ENCODE data around the gene COL4A1.

COL4A1 gene

GRCh38 chr13:110308656-110309359 is 1.9 kb upstream of the COL4A1 start:
- DNase-seq (ENCODE audit: low read depth) = no peak

GRCh38 chr13:110307767-110308655 is 1.1 kb upstream of the COL4A1 start:
- no peak for DNase-seq (ENCODE audit: low read depth)

GRCh38 chr13:110306340-110306959 is 507 bp downstream of the COL4A1 start:
- DNase-seq (ENCODE audit: low read depth) = no peak

- DNase-seq (ENCODE audit: low read depth) = no peak
Observed at GRCh38 chr13:110305949-110306339, 1.0 kb downstream of the COL4A1 start.

- no peak for DNase-seq (ENCODE audit: low read depth)
Observed at GRCh38 chr13:110305544-110305943, 1.4 kb downstream of the COL4A1 start.

- DNase-seq (ENCODE audit: low read depth) = no peak
Observed at GRCh38 chr13:110305001-110305400, 2.0 kb downstream of the COL4A1 start.

GRCh38 chr13:110304256-110304655 is 2.7 kb downstream of the COL4A1 start:
- no peak for DNase-seq (ENCODE audit: low read depth)

GRCh38 chr13:110303644-110304043 is 3.3 kb downstream of the COL4A1 start:
- DNase-seq (ENCODE audit: low read depth) = no peak

- no peak for DNase-seq (ENCODE audit: low read depth)
Observed at GRCh38 chr13:110302997-110303396, 4.0 kb downstream of the COL4A1 start.

GRCh38 chr13:110301606-110302553 is 5.1 kb downstream of the COL4A1 start:
- no peak for DNase-seq (ENCODE audit: low read depth)

GRCh38 chr13:110301083-110301482 is 5.9 kb downstream of the COL4A1 start:
- no peak for DNase-seq (ENCODE audit: low read depth)

- no peak for DNase-seq (ENCODE audit: low read depth)
Observed at GRCh38 chr13:110300090-110300815, 6.7 kb downstream of the COL4A1 start.

- no peak for DNase-seq (ENCODE audit: low read depth)
Observed at GRCh38 chr13:110299283-110299840, 7.6 kb downstream of the COL4A1 start.

GRCh38 chr13:110298505-110299282 is 8.3 kb downstream of the COL4A1 start:
- no peak for DNase-seq (ENCODE audit: low read depth)

- DNase-seq (ENCODE audit: low read depth) = no peak
Observed at GRCh38 chr13:110297766-110298504, 9.0 kb downstream of the COL4A1 start.

- no peak for DNase-seq (ENCODE audit: low read depth)
Observed at GRCh38 chr13:110297011-110297410, 9.9 kb downstream of the COL4A1 start.

- DNase-seq (ENCODE audit: low read depth) = no peak
Observed at GRCh38 chr13:110294622-110295021, 12.3 kb downstream of the COL4A1 start.

GRCh38 chr13:110294146-110294545 is 12.8 kb downstream of the COL4A1 start:
- DNase-seq (ENCODE audit: low read depth) = no peak

- DNase-seq (ENCODE audit: low read depth) = no peak
Observed at GRCh38 chr13:110293649-110294048, 13.3 kb downstream of the COL4A1 start.

Data from stimulated activated CD8-positive, alpha-beta memory T cell treated with anti-CD3 and anti-CD28 coated beads, Interleukin-15, amount 100 ng/mL, for 1 hour (primary cell).